Small intestine (tissue), 7 donors: ENCODE data around the gene COX14. TPM values are rescaled to one million over a fixed set of nuclear protein-coding genes. Genes with fewer than 3 reads are reported as not detected.

Experiments used
- DNase-seq, 2 donors: peaks; one replicate each; pipeline versions ENCODE4 v3.0.0 to v3.0.0-alpha.2; 2013
- FAIRE-seq: peaks from 2 replicates; lab custom pipeline; 2012; peaks lifted over from hg19 to GRCh38; lab: Jason Lieb, UNC
- H3K27ac ChIP-seq, 3 donors: one replicate each; pipeline ENCODE4 v1.5.1; 2013; ENCODE audit warnings: low read length in 2 of 3, mild to moderate bottlenecking in 2 of 3, control low read depth in 1 of 3, inconsistent platforms in 1 of 3, low read depth in 1 of 3, moderate library complexity in 1 of 3
- H3K27me3 ChIP-seq, 3 donors: one replicate each; pipeline ENCODE4 v1.6.1; 2013; ENCODE audit warnings: low read length in 3 of 3, inconsistent platforms in 1 of 3; ENCODE audit not compliant: control insufficient read depth in 3 of 3, insufficient read depth in 3 of 3
- H3K36me3 ChIP-seq, 3 donors: one replicate each; pipeline ENCODE4 v1.6.1; 2013; ENCODE audit warnings: low read length in 3 of 3, inconsistent platforms in 1 of 3, low read depth in 1 of 3, mild to moderate bottlenecking in 1 of 3, moderate library complexity in 1 of 3; ENCODE audit not compliant: control insufficient read depth in 3 of 3, insufficient read depth in 2 of 3
- H3K4me1 ChIP-seq, 3 donors: one replicate each; pipeline ENCODE4 v1.6.1; 2013; ENCODE audit warnings: low read length in 2 of 3, inconsistent platforms in 1 of 3, low read depth in 1 of 3, mild to moderate bottlenecking in 1 of 3, moderate library complexity in 1 of 3; ENCODE audit not compliant: control insufficient read depth in 3 of 3, insufficient read depth in 2 of 3
- H3K4me3 ChIP-seq, 3 donors: one replicate each; pipeline ENCODE4 v1.5.1; 2013; ENCODE audit warnings: low read length in 3 of 3, control low read depth in 1 of 3, inconsistent platforms in 1 of 3, low read depth in 1 of 3, mild to moderate bottlenecking in 1 of 3, moderate library complexity in 1 of 3
- H3K9me3 ChIP-seq, 2 donors: one replicate each; pipeline ENCODE4 v1.6.1; 2013; ENCODE audit warnings: low read depth in 1 of 2, low read length in 1 of 2; ENCODE audit not compliant: control insufficient read depth in 2 of 2, insufficient read depth in 1 of 2
- WGBS, 3 donors: extraction: QIAGEN DNeasy Blood & Tissue Kit; methylation state at CpG; one replicate each; pipeline ENCODE4 v1.1.7; 2013; 5-methylcytosine and 5-hydroxymethylcytosine counted together
- polyA plus RNA-seq, 4 donors: library from polyadenylated mRNA; stranded (reverse) in 3 of 4; unstranded in 1 of 4; fragments of 200-250 nt in 3 of 4; fragments of 120-200 nt in 1 of 4; gene quantifications; one replicate each; pipeline versions ENCODE4 v1.2.1 to v1.2.3, GENCODE V29; 2013
- donor health status: healthy with polysubstance abuse.
- donor health status: control.
- donor health status: control.
- donor health status: Bipolar disorder and iron deficiency.
- donor health status: healthy.

Gene COX14
- polyA plus RNA-seq, 4 donors: 61.9 to 236 (median 158) TPM

- FAIRE-seq (no peak), DNase-seq (peak; percentile 55)
- Histone ChIP-seq H3K27ac (peak overlapping the region in 1 of 3 donors; percentile 96), H3K4me3 (no peak overlapping the region), H3K36me3 (peaks cover 2 to 65% (median 25%) of the 10 kb centered on the region in 3 donors), H3K4me1 (peaks cover 2 to 47% (median 4%) of the 10 kb centered on the region in 3 donors), H3K27me3 (no peaks in the 10 kb centered on the region), H3K9me3 (no peaks in the 10 kb centered on the region)
- 65 to 75% (median 69%) methylated on average over 3 of the region's 3 CpGs for WGBS, 3 donors
Observed at GRCh38 chr12:50101663-50102062, 10.4 kb upstream of the COX14 start.

DNA sequence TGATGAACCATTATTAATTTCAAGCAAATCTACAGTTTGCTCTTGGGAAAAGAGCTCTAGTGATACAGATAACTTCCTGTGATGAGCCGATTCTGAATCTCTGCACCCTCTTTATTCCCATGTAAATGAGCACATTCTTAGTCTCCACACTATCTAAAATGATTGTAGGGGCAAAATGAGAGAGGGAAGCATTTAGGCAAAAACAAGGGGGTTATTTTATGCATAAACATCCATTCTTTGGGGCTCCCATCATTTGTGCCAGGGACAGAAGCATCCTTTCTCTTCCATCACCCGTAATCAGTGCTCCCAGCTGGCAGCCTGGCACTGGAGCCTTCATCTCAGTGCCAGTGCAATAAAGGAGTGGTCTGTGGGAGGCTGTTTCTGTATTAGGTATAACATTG, 9.9 kb upstream of the COX14 start:
- FAIRE-seq (no peak), DNase-seq (no peak)
- H3K4me3 ChIP-seq: no peak overlapping the region
- no peaks in the 10 kb centered on the region for H3K27me3 ChIP-seq
- H3K27ac ChIP-seq: peak overlapping the region in 2 of 3 donors; percentile 43 to 96
- H3K36me3 ChIP-seq: peaks cover 0 to 65% (median 21%) of the 10 kb centered on the region in 3 donors
- WGBS, 3 donors: 67 to 85% (median 81%) methylated on average over 2 of the region's 2 CpGs
- peaks cover 2 to 51% (median 6%) of the 10 kb centered on the region in 3 donors for H3K4me1 ChIP-seq
- no peaks in the 10 kb centered on the region for H3K9me3 ChIP-seq

DNA sequence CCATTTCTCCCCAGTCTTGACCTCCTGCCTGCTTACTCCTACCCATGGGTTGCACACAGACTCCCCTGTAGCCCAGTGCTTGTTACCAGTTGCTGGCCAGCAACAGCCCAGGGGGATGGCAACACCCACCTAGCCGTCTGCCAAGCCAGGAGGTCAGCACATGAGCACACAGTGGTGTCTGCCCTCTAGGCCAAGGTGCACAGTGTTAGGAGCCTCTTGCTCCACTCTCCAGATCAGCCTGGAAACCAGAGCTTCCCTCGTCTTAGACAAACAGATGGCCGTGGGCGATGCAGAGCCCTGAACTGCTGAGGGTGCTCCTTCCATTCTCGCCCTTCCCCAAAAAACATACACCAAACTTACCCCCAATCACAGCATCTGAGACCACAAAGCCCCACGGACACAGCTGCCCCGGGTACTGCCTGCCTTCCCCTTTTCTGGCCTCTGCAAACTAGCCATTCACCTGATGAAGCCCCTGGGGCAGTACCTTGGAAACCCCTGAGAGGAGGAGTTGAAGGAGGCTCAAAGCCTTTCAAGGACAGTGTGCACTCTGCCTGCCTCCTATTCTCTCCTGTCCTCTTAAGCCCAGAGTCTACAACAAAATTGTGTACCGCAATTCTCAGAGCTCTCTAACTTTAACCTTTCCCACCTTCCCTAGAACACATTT, 9.3 kb upstream of the COX14 start:
- peaks cover 2 to 57% (median 6%) of the 10 kb centered on the region in 3 donors for H3K4me1 ChIP-seq
- peaks cover 0 to 66% (median 21%) of the 10 kb centered on the region in 3 donors for H3K36me3 ChIP-seq
- 46 to 74% (median 70%) methylated on average over 8 of the region's 8 CpGs for WGBS, 3 donors
- H3K27ac ChIP-seq: peak overlapping the region in 2 of 3 donors; percentile 43 to 96
- DNase-seq (peak; percentile 58 to 59), FAIRE-seq (no peak)
- no peaks in the 10 kb centered on the region for H3K27me3 ChIP-seq
- no peaks in the 10 kb centered on the region for H3K9me3 ChIP-seq
- no peak overlapping the region for H3K4me3 ChIP-seq

DNA sequence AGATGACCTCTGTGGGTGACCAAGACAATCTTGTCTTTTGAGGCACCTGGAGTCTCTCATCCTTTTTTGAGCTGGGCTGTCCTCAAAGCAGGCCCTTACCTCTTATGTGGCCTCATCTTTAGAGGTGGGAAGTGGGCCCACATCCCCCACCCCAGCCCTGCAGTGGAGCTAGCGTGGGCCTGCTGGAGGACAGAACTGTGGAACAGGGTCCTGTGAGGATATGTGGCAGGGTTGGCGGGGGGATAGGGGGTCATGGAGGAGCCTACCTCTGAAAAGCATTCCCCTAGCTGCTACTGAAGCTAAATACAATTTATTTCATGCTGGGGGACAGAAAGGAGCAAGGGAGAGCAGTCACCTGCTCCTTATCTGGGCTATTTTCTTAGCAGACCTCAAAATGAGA, 8.7 kb upstream of the COX14 start:
- Histone ChIP-seq H3K9me3 (no peaks in the 10 kb centered on the region), H3K4me1 (peaks cover 2 to 63% (median 10%) of the 10 kb centered on the region in 3 donors), H3K36me3 (peaks cover 0 to 66% (median 15%) of the 10 kb centered on the region in 3 donors), H3K27me3 (no peaks in the 10 kb centered on the region), H3K27ac (peak overlapping the region; percentile 43 to 96 (median 65)), H3K4me3 (peak overlapping the region in 1 of 3 donors; percentile 67)
- 82 to 98% (median 93%) methylated on average over 2 of the region's 2 CpGs for WGBS, 3 donors
- DNase-seq (no peak), FAIRE-seq (no peak)

DNA sequence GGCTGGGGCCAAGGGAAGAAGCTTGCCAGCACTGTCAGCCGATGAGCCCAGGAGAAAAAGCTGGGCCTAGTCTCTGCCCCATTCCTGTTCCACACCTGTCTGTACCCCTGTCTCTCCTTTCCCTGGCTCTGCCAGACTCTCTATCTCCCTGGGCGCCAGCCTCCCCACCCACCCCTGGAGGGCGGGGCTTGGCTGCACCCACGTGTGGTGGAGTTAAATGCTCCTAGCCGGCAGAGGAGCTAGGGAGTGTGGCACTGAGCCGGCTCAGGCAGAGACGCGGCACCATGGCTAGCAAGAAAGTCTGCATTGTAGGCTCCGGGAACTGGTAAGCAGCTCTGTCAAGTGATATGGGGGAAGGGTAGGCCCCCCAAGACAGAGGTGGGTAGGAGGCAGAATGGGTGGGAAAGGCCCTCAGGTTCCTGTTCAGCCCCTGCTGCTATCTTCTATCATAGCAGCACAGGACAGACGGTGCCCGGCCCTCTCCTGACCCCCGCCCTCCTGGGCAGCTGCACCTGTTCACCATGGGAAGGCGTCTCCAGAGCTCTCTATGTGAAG, 8.2 kb upstream of the COX14 start, which contains the start of gene GPD1:
Gene GPD1 (plus strand): TSS at position 242 of the 555 bp plus-strand sequence. CDS start 43 bp downstream, at position 285.
- H3K27ac ChIP-seq: peak within 1 kb of the TSS; percentile 46 to 96 (median 65)
- peak; percentile 92 to 94 for DNase-seq
- H3K4me1 ChIP-seq: peaks cover 2 to 67% (median 11%) of the 10 kb centered on the region in 3 donors
- H3K27me3 ChIP-seq: no peaks in the 10 kb centered on the region
- no peaks in the 10 kb centered on the region for H3K9me3 ChIP-seq
- peak within 1 kb of the TSS in 2 of 3 donors; percentile 58 to 67 for H3K4me3 ChIP-seq
- WGBS, 3 donors: 4 to 35% (median 26%) methylated on average over 12 to 13 of the region's 13 CpGs
- FAIRE-seq: no peak
- peaks cover 0 to 67% (median 11%) of the 10 kb centered on the region in 3 donors for H3K36me3 ChIP-seq

- peak overlapping the region in 2 of 3 donors; percentile 58 to 67 for H3K4me3 ChIP-seq
- H3K27me3 ChIP-seq: no peaks in the 10 kb centered on the region
- no peak for FAIRE-seq
- peaks cover 0 to 67% (median 7%) of the 10 kb centered on the region in 3 donors for H3K36me3 ChIP-seq
- peaks cover 2 to 75% (median 13%) of the 10 kb centered on the region in 3 donors for H3K4me1 ChIP-seq
- H3K27ac ChIP-seq: peak overlapping the region; percentile 75 to 96 (median 86)
- no peaks in the 10 kb centered on the region for H3K9me3 ChIP-seq
- DNase-seq: peak; percentile 92 to 96
- 23 to 54% (median 31%) methylated on average over 14 of the region's 14 CpGs for WGBS, 3 donors
Observed at GRCh38 chr12:50104417-50105366, 7.3 kb upstream of the COX14 start.

- Histone ChIP-seq H3K27ac (peak overlapping the region in 2 of 3 donors; percentile 86 to 96), H3K9me3 (no peaks in the 10 kb centered on the region), H3K36me3 (peaks cover 0 to 62% (median 2%) of the 10 kb centered on the region in 3 donors), H3K4me3 (peak overlapping the region in 2 of 3 donors; percentile 58 to 67), H3K27me3 (no peaks in the 10 kb centered on the region), H3K4me1 (peaks cover 2 to 86% (median 16%) of the 10 kb centered on the region in 3 donors)
- DNase-seq: no peak
- no peak for FAIRE-seq
- WGBS, 3 donors: 87 to 95% (median 91%) methylated on average over 12 of the region's 12 CpGs
Observed at GRCh38 chr12:50105913-50106450, 6.1 kb upstream of the COX14 start.
